Stimulated activated CD4-positive, alpha-beta T cell treated with anti-CD3 and anti-CD28 coated beads, TNF-alpha, amount 100 ng/mL, for 48 hours (primary cell): ENCODE results near the gene IL10RB.
A peak's percentile ranks its signal among the peaks of the same experiment; 100 is the strongest.
"Not testable (repeated sequence)": the region's sequence is repeated elsewhere in the genome, so short reads cannot be mapped to it uniquely, and the experiment has no call there.

Source experiments
- DNase-seq, 3 donors: peaks; one replicate each; pipeline ENCODE4 v3.0.0-alpha.2; 2020; ENCODE audit warnings: low read depth in 3 of 3

The IL10RB gene

DNA sequence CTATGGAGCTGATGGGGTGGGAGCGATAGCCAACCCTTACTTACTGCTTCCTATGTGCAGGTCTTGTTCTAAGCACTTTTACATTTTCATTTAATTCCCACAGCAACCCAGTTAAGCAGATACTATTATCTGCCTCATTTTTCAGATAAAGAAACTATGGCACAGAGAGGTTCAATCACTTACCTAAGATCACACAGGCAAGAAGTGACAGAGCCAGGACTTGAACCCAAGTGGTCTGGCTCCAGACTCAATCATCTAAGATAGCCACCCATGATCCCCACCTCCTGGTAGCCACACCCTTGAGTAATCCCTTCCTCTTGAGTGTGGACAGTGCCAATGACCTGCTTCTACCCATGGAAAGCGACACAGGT lies 35.5 kb downstream of the IL10RB start:
- DNase-seq = no peak

GRCh38 chr21:33302055-33302454 lies 35.9 kb downstream of the IL10RB start:
- DNase-seq = no peak

DNA sequence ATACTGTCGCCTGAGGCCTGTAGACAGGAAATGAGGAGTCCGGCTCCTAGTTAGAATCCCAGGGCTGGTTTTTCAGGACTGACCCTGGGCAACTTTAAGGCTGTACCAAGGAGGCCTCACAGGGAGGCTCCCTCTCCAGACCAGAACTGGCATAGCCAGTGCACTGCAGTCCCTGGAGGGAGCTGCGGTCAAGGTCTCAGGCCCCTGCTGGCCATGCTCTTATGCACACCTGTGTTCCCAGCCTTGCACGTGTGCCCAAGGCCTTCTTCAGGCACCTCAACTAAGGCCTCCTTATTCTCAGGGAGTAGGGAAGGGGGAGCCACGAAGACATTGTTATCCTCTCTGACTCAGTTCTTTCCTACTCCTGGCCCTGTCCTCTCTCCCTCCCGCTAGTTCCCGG lies 36.6 kb downstream of the IL10RB start:
- no peak for DNase-seq

DNA sequence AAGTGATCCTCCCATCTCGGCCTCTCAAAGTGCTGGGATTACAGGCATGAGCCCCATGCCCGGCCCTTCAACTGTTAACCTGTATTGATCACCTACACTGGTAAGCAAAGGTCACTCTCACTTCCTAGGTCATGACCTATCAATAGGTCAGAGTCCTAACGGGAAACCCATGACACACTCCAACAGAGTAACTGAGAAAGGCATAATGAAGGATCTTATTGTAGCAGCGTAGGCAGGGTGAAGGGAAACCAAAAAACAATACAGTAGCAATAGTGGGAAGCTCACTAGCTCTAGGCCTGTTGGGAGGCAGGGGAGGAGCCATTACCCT lies 39.1 kb downstream of the IL10RB start:
- DNase-seq = no peak

DNA sequence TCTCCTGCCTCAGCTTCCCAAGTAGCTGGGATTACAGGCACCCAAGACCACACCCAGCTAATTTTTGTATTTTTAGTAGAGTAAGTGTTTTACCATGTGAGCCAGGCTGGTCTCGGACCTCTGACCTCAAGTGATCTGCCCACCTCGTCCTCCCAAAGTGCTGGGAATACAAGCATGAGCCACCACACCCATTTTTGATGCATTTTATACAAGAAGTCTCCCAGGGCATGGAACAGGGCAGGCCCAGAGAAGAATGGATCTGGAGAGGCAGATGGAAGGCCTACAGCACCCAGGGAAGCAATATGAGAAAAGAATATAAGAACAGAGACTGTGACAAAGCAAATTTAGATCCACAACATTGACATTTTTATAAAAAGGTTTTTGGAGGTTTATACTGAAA lies 39.8 kb downstream of the IL10RB start:
- DNase-seq = no peak

DNA sequence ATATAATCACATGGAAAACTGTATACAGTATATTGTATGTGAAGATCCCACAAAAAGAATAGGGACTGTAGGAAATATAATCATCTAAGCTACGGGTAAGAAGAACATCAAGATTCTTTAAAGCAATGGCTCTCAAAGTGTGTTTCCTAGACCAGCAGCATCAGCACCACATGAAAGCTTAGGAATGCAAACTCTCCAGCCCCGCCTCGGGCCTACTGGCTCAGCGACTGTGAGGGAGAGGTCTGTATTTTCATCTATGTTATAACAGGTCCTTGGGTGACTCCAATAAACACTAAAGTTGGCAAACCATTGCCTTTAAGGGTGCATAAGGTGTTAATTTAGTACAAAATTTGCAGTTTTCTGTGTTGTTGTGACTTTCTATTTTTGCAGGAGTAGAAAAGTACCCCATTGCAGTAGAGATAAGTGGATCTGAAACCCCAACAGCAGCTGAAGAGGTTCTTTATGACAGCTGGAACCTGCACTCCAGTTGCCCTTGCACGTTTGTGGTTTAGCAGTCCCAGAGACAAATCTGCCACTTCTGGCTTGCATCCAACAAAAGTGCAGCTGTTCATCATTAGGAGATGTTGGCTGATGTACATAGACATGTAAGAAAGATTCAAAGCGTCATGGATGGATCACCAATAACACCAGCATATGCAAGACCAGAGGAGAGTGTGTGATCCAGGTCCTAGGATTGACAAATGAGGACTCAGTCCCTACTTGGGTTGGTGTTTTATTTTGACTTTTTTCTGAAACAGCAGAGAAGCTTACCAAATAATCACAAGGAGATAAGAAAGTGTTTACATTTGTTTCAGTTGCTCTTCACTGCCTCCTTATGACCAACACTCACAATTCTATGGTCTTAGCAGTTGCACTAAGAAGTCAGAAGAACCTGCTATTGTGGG lies 42.7 kb downstream of the IL10RB start:
- no peak for DNase-seq

GRCh38 chr21:33309778-33310177 lies 43.6 kb downstream of the IL10RB start:
- DNase-seq = no peak

GRCh38 chr21:33312121-33312520 lies 46.0 kb downstream of the IL10RB start:
- no peak for DNase-seq

- DNase-seq = no peak
These were observed 47.0 kb downstream of the IL10RB start for GRCh38 chr21:33313183-33313582.

DNA sequence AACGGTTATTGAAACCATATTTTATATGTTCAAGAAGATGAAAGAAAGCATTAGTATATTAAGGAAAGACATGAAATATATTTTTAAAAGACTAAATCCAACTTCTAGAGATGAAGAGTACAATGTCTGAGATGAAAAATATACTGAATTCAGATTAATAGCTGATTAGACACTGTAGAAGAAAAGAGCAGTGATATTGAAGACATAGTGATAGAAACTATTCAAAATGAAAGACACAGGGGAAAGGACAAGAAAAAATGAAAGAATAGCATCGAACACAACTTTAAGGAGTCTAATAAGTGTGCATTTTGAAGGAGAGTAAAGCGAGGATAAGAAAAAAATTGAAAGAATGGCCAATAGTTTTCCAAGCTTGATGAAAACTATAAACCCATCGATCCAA lies 47.4 kb downstream of the IL10RB start:
- DNase-seq = no peak

DNA sequence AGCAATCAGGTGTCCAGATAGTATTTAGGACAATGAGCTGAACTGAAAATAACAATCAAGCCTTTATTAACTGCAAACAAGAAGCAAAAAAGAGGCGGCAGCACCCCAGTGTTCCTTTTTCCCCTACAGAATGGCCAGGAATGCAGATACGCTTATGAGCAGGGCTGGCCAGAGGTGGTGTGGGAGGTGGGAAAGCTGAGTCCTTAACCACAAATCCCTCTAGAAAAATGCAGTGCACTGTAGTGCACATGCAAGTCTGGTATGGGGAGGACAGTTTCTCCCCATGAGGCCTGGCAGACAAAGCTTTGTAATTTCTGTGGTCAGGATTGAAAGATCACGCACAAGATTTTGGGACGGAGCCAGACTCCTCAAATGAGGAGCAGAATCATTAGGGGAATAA lies 47.9 kb downstream of the IL10RB start:
- DNase-seq = no peak

DNA sequence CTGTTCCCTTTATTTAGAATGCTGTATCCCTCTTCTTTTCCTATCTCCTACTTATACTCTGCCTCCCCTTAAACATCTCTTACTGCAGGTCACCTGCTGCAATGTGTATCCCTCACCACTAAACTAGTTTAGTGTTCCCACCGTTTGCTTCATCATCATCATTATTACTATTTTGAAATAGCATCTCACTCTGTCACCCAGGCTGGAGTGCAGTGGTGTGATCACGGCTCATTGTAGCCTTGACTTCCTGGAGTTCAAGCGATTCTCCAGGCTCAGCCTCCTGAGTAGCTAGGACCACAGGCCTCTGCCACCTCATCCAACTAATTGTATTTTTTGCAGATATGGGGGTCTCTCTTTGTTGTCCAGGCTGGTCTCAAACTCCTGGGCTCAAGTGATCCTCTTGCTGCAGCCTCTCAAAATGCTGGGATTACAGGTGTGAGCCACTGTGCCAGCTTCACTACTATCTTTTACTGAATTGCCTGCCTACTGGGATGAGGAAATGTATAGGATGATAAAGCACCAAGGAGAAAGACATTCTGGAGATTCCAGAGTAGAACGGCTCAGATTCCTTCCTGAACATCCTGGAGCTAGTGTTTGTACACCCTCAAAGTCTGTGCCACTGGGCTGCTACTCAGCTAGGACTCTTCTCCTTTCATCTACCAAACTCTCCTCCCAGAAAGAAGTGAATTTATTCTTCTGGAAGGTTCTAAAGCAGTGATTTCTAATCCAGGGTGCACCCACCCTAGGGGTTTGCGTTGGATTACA lies 50.0 kb downstream of the IL10RB start:
- no peak for DNase-seq

DNA sequence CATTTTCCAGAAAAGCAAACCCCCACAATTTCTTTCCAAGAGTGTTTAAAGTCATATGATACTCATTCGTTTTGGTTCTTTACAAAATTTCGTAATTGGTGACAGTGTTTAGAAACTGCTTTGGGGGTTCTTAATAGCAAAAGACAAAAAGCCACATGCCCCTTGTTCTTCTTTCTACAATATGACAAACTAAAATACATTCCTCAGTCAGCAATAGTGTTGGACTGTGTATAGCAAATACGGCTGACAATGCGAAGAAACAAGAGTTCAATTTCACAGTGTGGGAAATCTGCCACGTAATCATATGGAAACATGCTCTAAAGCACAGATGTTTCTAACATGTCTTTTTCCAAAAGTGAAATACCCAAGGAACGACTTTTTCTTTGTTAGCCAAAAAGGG lies 51.0 kb downstream of the IL10RB start:
- DNase-seq = no peak

GRCh38 chr21:33317786-33318486 lies 51.8 kb downstream of the IL10RB start:
- no peak for DNase-seq

- DNase-seq = not testable (repeated sequence)
These were observed 54.8 kb downstream of the IL10RB start for GRCh38 chr21:33321005-33321404.

GRCh38 chr21:33323610-33324009 lies 57.4 kb downstream of the IL10RB start:
- DNase-seq = not testable (repeated sequence)

DNA sequence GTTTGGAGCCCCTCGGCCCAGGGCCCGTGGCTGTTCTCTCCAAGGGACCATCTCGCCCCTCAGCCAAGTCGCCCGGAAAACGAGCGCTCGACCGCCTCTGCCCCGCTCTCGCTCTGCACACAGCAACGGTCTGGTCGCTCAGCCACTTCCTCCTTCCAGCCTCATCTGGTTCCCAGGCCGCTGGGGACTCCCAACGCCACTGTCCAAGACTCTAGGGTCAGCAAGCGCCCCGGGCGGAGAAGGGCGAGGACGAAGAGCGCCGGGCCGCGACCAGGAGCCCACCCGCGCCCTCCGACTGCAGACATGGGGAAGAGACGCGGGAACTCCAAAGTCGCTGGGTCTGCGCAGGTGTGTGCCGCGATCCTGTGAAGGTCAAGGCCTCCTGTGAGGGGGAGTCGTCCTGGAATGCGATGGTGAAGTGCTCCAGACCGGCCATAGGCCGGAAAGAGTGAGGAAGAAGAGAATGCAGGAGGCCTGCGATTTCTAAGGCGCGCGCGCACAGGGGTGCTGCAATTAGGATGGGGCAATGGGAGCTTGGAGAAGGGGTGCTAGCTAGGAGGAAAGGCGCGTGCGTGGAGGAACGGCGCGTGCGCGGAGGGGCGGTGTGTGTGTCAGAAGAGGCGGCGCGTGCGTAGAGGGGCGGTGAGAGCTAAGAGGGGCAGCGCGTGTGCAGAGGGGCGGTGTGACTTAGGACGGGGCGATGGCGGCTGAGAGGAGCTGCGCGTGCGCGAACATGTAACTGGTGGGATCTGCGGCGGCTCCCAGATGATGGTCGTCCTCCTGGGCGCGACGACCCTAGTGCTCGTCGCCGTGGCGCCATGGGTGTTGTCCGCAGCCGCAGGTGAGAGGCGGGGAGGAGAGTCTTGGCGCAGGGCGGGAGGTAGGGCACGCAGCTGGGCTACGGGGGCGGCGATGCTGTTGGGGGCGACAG lies 58.4 kb downstream of the IL10RB start, which contains the start of gene IFNAR1:
Gene IFNAR1, plus strand, starts transcription at position 680 of the 931 bp plus-strand sequence. Its CDS starts 86 bp downstream, at position 766.
- DNase-seq = peak; percentile 94 to 99 (median 97)

DNA sequence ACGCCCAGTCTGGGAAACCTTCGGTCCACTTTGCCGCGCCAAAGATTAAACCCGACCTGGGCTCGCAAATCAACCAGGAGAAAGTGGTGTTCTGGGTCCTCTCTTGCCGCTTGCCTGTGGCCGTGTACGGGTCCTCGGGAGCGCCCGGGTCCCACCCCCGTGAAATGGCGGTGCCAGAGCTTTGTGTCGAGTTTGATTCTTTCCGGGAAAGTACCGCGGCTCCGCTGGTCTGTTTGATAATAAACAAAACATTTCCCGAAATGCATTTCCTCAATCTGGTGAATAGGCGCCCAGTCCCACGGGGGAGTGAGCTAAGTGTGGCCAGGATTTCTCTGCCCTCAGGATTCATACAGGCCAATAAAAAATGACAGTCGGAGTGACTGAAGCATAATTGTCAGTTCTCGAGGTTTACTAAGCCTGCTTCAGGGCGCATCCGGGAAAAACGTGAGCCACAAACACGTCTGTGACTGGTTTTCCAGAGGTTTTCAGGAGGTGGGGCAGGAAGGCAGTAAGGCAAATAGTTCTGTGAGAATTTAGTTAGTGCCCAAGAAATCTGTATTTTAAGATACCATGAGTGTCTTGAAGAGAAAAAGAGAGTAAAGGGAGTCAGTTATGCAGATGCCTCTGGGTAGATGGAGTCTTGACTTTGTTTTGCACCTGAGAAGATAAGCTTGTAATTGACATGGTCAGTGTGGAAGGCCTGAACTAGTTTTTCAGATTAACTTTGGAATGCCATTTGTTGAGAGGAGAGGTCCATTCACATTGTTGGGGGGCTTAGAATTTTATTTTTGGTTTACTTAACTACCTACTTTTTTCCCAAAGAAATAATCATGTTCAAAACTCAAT lies 59.3 kb downstream of the IL10RB start:
- peak; percentile 43 to 61 (median 52) for DNase-seq

GRCh38 chr21:33327326-33327725 lies 61.2 kb downstream of the IL10RB start:
- DNase-seq = no peak

GRCh38 chr21:33327792-33328433 lies 61.7 kb downstream of the IL10RB start:
- no peak for DNase-seq
